Endothelial cell (in vitro differentiated cells): ENCODE data around the gene GNG4. TPM values are rescaled to one million over a fixed set of nuclear protein-coding genes. Genes with fewer than 3 reads are reported as not detected.

Experiments used
- DNase-seq: peaks from one replicate; pipeline ENCODE4 v3.0.0; 2021; ENCODE audit warnings: low spot score
- H3K27ac Mint-ChIP-seq: one replicate; pipeline ENCODE4 v1.8.0; 2021; ENCODE audit warnings: mixed read lengths, inconsistent platforms; ENCODE audit not compliant: unreplicated experiment
- H3K27me3 Mint-ChIP-seq: one replicate; pipeline ENCODE4 v1.8.0; 2021; ENCODE audit warnings: mild to moderate bottlenecking, moderate library complexity, mixed read lengths, inconsistent platforms; ENCODE audit not compliant: unreplicated experiment
- H3K36me3 Mint-ChIP-seq: one replicate; pipeline ENCODE4 v1.8.0; 2021; ENCODE audit warnings: mild to moderate bottlenecking, low read depth, mixed read lengths, inconsistent platforms; ENCODE audit not compliant: unreplicated experiment
- H3K4me1 Mint-ChIP-seq: one replicate; pipeline ENCODE4 v1.8.0; 2021; ENCODE audit warnings: mild to moderate bottlenecking, mixed read lengths, inconsistent platforms; ENCODE audit not compliant: unreplicated experiment
- H3K4me3 Mint-ChIP-seq: one replicate; pipeline ENCODE4 v1.8.0; 2021; ENCODE audit warnings: mild to moderate bottlenecking, mixed read lengths, inconsistent platforms; ENCODE audit not compliant: unreplicated experiment
- H3K9me3 Mint-ChIP-seq: one replicate; pipeline ENCODE4 v1.8.0; 2021; ENCODE audit warnings: mixed read lengths, inconsistent platforms; ENCODE audit not compliant: unreplicated experiment
- CTCF ChIP-seq: fragments of 200-600 bp; sonication (generic); IDR thresholded peaks from one replicate; pipeline ENCODE4 v1.5.0; 2021; ENCODE audit warnings: antibody characterized with exemption; ENCODE audit not compliant: unreplicated experiment
- total RNA-seq: library from RNA; stranded (reverse); fragmentation: NEBNext Ultra II Directional; extraction: Animal tissue kit (Norgen Biotek cat#: 25700); gene quantifications from one replicate; pipeline ENCODE4 v1.2.1, GENCODE V29; 2021; ENCODE audit not compliant: unreplicated experiment

GNG4 gene
- total RNA-seq, 1 donor from 2014 or later: 1.8 TPM

- Mint-ChIP-seq H3K27ac (no peak overlapping the region), H3K36me3 (no peaks in the 10 kb centered on the region), H3K27me3 (no peaks in the 10 kb centered on the region), H3K9me3 (no peaks in the 10 kb centered on the region), H3K4me1 (no peaks in the 10 kb centered on the region), H3K4me3 (no peak overlapping the region)
- DNase-seq: no peak
- TF ChIP-seq CTCF: no peak
These were observed 116.0 kb downstream of the GNG4 start for GRCh38 chr1:235533476-235534168.

- no peaks in the 10 kb centered on the region for H3K36me3 Mint-ChIP-seq
- no peak for DNase-seq
- no peak for TF ChIP-seq CTCF
- no peaks in the 10 kb centered on the region for H3K4me1 Mint-ChIP-seq
- H3K27me3 Mint-ChIP-seq: no peaks in the 10 kb centered on the region
- no peak overlapping the region for H3K27ac Mint-ChIP-seq
- no peak overlapping the region for H3K4me3 Mint-ChIP-seq
- no peaks in the 10 kb centered on the region for H3K9me3 Mint-ChIP-seq
These were observed 117.2 kb downstream of the GNG4 start for GRCh38 chr1:235532360-235532759.

- DNase-seq: no peak
- TF ChIP-seq CTCF: no peak
- Mint-ChIP-seq H3K9me3 (no peaks in the 10 kb centered on the region), H3K27ac (no peak overlapping the region), H3K4me1 (no peaks in the 10 kb centered on the region), H3K27me3 (no peaks in the 10 kb centered on the region), H3K36me3 (no peaks in the 10 kb centered on the region), H3K4me3 (no peak overlapping the region)
These were observed 122.3 kb downstream of the GNG4 start for GRCh38 chr1:235527196-235527814.

GRCh38 chr1:235525314-235525713, 124.3 kb downstream of the GNG4 start:
- no peaks in the 10 kb centered on the region for H3K4me1 Mint-ChIP-seq
- no peak overlapping the region for H3K4me3 Mint-ChIP-seq
- TF ChIP-seq CTCF: no peak
- no peaks in the 10 kb centered on the region for H3K36me3 Mint-ChIP-seq
- no peak overlapping the region for H3K27ac Mint-ChIP-seq
- no peaks in the 10 kb centered on the region for H3K9me3 Mint-ChIP-seq
- H3K27me3 Mint-ChIP-seq: no peaks in the 10 kb centered on the region
- no peak for DNase-seq

GRCh38 chr1:235516862-235517446, 132.6 kb downstream of the GNG4 start:
- Mint-ChIP-seq H3K27me3 (no peaks in the 10 kb centered on the region), H3K4me1 (no peaks in the 10 kb centered on the region), H3K9me3 (no peaks in the 10 kb centered on the region), H3K27ac (no peak overlapping the region), H3K36me3 (no peaks in the 10 kb centered on the region), H3K4me3 (no peak overlapping the region)
- TF ChIP-seq CTCF: no peak
- no peak for DNase-seq
